CD4-positive, alpha-beta T cell treated with Interleukin-15 for 1 hour (primary cell): ENCODE results near the gene POLD2.
"Not testable (repeated sequence)": the region's sequence is repeated elsewhere in the genome, so short reads cannot be mapped to it uniquely, and the experiment has no call there.

Experiments
- DNase-seq: peaks from one replicate; pipeline ENCODE4 v3.0.0-alpha.2; 2020

Gene POLD2

DNA sequence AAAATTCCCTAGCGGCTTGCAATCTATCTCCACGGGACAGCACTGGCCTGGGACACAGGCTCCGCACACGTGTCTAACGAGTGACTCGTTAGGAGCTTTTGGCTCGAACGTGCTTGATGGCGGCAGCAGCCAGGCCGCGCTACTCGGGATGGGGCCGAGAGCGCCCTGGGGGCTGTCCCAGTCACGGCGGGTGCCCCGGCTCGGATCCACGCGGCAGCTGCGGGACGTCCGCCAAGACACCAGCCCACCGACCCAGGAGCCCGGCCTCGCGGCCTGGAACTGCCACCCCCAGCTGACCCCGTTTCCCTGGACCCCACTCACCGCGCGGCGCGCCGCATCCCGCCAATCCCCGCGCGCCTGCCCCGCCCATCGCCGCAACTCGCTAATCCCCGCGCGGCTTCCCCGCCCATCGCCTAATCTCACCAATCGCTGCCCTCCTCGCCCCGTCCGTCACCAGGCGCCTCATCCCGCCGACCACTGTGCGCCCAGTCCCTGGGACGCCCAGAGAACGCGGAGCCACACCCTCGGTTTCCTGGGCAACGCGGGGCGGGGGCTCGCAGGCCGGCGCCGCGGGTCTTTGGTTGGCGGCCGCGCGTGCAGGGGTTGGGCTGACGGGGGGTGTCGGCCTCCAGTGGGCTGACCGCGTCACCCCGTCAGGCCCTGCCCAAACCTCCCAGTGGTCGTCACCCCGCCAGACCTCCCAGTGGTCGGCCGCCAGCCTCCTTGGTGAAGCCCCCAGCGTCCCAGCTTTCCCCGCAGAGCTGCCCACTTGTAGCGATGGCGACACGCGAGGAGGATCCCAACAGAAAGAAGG is at the start of gene POLD2:
POLD2 (minus strand) TSS at position 359 of the 814 bp plus-strand sequence. CDS start 1,495 bp downstream, outside the sequence.
- DNase-seq, result peak; percentile 96

GRCh38 chr7:44172803-44173424 is 49.6 kb upstream of the POLD2 start:
- DNase-seq, result no peak

- no peak for DNase-seq
Measured at GRCh38 chr7:44172352-44172751, 49.0 kb upstream of the POLD2 start.

DNA sequence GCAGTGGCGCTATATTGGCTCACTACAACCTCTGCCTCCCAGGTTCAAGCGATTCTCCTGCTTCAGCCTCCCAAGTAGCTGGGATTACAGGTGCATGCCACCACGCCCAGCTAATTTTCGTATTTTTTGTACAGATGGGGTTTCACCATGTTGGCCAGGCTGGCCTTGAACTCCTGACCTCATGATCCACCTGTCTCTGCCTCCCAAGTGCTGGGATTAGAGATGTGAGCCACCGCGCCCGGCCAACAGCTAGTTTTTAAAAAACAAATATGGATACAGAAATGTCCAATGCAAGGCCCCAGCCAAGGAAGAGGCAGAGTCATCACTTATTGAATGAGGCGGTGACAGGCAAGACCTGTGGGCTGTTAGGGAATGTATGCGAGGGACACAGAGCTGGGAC is 48.6 kb upstream of the POLD2 start:
- DNase-seq, result not testable (repeated sequence)

- DNase-seq, result no peak
Measured at GRCh38 chr7:44167920-44168319, 44.6 kb upstream of the POLD2 start.

- DNase-seq, result no peak
Measured at GRCh38 chr7:44163591-44163990, 40.2 kb upstream of the POLD2 start.

DNA sequence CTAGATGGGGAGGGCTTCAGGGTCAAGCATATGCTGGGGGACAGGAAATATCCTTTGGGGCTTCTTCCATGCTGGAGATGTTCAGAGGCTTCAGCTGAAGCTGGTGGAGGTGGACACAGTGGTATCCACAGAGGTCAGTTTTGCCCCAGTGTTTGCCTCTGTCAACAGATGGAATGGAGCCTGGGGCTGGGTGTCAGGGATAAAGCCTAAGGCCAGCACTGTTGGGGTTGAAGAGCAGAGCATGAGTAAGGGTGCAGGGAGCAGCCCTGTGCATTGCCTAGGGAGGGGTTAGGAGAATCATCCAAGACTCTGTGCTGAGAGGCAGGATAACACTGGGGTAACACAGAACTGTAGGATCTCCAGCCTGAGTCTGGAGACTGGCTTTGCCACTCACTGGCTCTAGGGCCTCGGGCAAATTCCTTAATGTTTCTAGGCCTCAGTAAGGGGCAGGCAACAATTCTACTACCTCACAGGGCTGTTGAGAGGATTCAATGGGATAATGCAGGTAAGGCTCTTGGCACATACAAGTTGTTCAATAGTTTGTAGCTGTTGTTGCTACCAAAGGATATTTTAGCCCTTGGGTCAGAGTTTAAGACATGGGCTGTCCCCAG is 39.5 kb upstream of the POLD2 start:
- DNase-seq, result no peak

DNA sequence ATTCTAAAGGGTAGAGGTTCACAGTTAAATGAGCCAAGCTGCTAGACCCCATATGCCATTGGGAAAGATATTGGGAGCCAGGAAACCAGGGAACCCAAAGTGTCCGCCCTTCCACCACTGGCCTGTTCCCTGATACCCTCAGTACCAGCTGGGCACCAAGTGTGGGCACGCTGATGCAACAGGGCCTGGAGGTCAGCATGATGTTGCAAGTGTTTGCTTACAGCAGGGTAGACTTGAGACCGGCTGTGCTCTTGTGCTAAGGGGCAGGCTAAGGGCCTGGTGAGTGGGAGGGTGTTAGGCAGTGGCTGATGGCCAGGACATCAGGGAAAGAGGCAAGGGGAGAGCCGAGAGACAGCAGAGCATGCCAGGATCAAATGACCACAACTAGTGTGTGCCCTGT is 38.8 kb upstream of the POLD2 start:
- DNase-seq, result no peak

GRCh38 chr7:44161371-44161770 is 38.0 kb upstream of the POLD2 start:
- no peak for DNase-seq

- no peak for DNase-seq
Measured at GRCh38 chr7:44159824-44160630, 36.7 kb upstream of the POLD2 start.

- DNase-seq, result no peak
Measured at GRCh38 chr7:44158873-44159631, 35.7 kb upstream of the POLD2 start.

GRCh38 chr7:44158096-44158872 is 34.9 kb upstream of the POLD2 start:
- no peak for DNase-seq

DNA sequence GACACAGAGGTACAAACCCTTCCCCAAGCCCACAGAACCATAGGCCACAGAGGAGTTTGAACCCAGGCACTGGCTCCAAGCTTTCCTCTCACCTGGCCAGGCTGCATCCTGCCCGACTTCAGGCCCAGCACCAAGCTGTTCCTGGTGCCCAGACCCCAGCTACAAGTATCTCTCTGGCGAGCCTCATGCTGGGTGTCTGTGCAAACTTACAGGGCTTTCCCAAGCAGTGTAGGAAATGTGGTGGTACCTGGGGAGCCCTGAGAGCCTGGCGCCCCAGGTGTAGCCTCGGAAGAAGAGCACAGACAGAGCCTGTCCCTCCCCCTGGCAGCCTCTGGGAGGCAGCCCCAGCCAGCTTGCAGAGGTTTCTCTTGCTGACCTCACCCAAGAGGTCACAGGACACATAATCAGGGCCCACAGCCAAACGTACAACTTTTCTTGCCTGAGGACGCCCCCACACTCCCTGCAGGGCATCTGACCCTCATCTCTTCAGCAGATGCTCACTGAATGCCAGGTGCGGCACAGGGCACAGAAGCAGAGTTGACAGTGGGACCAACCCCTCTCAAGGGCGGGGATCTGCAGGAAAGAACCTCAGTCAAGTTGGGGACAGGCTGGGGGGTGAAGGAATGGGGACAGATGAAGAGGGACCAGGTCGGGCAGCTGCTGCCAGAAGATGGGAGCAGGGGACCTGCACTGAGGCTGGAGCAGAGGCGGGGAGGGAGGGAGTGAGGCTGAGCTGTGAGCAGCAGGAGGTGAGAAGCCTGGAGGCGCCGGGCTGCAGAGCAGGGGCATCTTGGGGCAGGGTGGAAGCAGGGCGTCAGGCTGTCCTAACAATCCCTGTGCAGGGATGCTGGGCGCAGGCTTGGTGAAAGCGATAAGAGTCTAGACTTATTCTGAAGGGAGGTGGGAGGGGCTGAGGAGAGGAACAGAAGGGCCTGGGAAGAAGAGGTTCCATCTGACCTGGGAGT is 34.0 kb upstream of the POLD2 start:
- no peak for DNase-seq

- no peak for DNase-seq
Measured at GRCh38 chr7:44156453-44157010, 33.2 kb upstream of the POLD2 start.

- DNase-seq, result no peak
Measured at GRCh38 chr7:44155191-44156185, 32.1 kb upstream of the POLD2 start.

DNA sequence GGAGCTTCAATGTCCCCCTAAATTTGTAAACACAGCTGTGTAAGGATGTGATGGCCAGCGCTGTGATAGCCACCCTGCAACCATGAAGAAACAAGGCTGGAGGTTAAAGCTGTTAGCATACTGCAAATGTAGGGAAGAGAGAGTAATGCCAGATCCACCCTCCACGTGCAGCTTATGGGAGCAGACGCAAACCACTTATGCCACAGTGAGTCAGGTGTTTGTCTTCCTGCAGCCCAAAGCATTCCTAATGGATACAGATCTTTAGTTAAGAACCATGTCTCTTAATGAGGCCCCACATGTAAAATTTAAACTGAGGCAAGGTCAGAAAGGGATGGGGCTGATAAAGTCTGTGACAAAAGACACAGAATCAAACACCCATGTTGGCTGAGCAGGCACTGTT is 31.4 kb upstream of the POLD2 start:
- DNase-seq, result no peak

GRCh38 chr7:44153948-44154335 is 30.6 kb upstream of the POLD2 start:
- DNase-seq, result no peak
